NCI-H1417 treated with DMSO at 0.1 percent for 48 hours (cell line): ENCODE measurements around the gene MPZL1.
A peak's percentile ranks its signal among the peaks of the same experiment; 100 is the strongest.

ENCODE experiments used
- DNase-seq: peaks from one replicate; lab custom pipeline; 2025; lab: John Stamatoyannopoulos, UW

Gene MPZL1

DNA sequence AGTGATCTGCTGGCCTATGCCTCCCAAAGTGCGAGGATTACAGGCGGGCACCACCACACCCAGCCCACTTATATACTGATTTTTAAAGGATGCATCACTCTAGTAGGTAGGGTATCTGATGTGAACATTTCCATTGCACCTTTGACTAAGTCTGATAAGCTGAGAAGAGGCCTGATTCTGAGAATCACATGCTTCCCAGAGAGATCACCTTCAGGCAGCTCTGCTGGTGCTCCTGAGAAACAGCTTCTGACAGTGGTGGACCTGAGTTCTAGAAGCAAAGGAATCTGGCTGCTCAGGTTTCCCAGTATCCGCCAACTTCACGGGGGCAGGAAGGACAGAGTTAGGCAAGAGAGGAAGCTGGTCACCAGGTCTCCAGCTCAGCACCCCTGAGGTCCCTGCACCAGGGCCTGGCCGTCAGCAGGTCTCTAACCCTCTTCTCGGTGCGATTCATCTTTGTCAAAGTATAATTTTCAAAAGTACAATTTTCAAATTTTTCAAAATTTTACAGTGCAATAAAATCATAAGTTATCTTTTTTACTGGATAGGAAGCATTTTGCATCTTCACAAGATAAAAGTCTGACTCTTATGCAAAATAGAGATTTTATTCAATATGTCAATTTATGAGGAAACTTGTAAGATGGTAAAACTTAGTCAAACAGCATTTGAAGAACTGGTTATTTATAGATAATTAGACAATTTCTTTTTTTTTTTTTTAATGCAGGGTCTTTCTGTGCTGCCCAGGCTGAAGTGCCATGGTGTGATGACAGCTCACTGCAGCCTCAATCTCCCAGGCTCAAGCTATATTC, 25.8 kb upstream of the MPZL1 start:
- DNase-seq, result no peak

- DNase-seq, result no peak
Measured at GRCh38 chr1:167697667-167698141, 24.1 kb upstream of the MPZL1 start.

GRCh38 chr1:167698313-167698712, 23.5 kb upstream of the MPZL1 start:
- no peak for DNase-seq

GRCh38 chr1:167701510-167701909, 20.3 kb upstream of the MPZL1 start:
- DNase-seq, result no peak

DNA sequence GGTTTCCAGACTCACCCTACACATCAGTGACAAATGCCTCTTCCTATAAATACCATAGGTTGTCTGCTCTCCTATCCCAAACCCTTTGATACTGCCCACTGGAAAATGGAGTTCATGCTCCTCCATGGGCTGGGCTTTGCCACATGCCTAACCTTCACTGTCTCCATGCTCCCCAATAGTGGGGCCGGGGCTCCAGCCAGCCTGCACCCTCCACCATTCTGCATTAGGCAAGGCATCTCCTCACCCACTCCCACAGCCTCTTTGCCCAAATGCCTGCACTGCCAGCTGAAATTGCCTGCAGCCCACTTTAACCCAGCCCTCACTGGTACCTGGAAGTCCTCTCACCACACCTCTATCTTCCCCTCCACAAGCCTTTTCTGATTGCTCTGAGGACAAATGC, 18.2 kb upstream of the MPZL1 start:
- no peak for DNase-seq

- no peak for DNase-seq
Measured at GRCh38 chr1:167704715-167705114, 17.1 kb upstream of the MPZL1 start.

GRCh38 chr1:167705250-167705649, 16.5 kb upstream of the MPZL1 start:
- no peak for DNase-seq

DNA sequence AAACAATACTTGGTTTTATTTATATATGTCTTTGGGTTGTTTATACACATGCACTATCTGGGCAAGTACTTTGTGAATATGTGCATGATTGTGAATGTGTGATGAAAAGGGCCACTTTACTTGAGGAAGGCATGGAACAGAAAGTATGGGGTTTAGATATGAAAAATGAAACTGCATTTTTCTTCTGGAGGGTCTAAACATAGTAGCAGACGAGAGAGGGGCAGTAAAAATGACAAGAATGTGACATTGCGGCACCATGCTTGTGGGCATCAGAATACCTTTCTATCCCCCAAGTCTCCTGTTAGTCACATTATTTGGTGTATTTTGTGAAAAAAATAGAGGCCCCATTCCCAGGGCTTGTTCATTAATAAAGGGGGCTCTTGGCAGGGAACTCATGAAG, 15.4 kb upstream of the MPZL1 start:
- no peak for DNase-seq

GRCh38 chr1:167706931-167707877, 14.6 kb upstream of the MPZL1 start:
- DNase-seq, result no peak

GRCh38 chr1:167707942-167708341, 13.8 kb upstream of the MPZL1 start:
- DNase-seq, result no peak

DNA sequence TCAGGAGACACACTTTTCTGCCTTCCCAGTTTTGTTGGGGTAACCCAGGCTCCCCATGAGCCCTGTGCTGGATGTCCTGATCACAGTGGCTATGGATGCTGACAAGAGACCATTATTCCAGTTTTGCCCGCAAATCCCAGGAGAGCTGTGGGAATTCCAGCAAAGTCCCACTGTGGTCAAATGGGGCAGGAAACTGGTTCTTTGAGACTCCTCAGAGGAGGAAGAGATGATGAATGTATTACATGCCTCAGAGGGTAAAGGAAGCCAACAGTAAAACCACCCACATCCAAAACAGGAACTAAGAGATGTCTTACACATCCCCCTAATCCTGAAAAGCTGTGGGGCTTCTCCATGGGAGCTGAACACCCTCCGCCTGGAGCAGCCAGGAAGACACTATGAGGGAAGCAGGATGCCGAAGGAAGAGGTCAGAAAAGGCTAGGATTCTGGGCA, 12.8 kb upstream of the MPZL1 start:
- DNase-seq, result no peak

DNA sequence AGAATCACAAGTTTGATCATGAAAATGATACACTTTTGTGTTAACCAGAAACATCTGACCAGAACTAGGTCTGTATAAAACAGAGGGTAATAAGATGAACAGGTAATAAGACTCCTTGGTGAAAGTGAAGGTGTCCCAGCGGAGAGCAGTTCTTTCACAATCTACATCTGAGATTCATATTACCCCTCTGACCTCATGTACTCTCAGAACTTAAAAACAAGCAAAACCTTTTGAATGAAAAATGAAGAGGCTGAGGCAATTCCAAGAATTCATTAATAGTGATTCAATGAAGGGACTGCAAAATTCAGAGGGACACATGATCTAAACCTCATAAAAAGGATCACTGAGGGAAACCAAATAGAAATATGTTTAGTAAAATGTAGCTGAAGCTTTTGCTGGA, 10.9 kb upstream of the MPZL1 start:
- no peak for DNase-seq

GRCh38 chr1:167711797-167712196, 10.0 kb upstream of the MPZL1 start:
- DNase-seq, result no peak

DNA sequence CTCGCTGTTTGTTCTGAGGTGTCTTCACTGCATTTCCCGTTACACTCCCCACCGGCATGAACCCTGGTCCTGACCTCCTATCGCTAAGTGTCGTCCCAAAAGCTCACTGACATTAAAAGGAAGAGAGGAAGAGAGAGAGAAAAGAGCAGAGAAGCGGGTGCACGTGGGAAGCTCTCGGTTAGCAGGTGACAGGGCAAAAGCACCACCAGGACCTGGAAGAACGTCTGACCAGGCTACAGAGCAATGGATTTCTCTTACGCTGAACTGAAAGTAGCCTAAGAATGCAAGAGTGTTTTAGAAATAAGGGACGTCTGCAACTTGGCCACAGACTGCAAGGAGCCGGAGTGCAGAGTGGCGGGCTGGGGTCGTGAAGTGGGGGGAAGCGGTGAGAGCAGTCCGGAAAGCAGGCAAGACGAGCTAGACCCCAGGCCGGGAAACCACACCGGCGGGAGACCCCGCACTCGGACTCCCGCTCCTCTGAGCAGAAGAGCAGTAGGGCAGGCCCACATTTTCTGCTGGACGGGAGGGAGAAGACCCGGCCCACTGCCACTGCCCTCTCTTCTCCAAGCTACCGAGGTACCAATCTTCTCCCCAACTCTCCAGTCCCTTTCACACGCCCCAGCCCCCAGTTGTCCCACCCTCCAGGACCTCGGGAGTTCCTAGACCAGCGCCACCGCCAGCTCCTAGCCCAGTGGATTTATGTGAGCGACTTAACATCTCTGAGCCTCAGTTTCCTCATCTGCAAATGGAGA, 8.3 kb upstream of the MPZL1 start:
- no peak for DNase-seq

DNA sequence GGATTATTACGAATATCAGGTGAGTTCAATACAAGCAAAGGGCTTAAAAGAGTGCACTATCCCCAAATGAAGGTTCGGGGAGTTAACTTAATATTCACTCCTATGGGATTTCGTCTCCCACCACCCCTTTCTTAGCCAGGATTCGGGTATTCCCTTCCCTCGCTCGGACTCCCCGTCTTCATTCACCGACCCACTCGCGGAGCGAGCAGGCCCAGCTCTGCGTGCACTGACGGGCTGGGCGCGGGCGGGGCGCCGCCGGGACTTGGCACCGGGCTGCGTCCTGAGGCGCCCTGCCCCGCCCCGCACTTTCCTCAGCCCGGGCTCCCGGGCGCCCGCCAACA, 7.7 kb upstream of the MPZL1 start:
- no peak for DNase-seq

DNA sequence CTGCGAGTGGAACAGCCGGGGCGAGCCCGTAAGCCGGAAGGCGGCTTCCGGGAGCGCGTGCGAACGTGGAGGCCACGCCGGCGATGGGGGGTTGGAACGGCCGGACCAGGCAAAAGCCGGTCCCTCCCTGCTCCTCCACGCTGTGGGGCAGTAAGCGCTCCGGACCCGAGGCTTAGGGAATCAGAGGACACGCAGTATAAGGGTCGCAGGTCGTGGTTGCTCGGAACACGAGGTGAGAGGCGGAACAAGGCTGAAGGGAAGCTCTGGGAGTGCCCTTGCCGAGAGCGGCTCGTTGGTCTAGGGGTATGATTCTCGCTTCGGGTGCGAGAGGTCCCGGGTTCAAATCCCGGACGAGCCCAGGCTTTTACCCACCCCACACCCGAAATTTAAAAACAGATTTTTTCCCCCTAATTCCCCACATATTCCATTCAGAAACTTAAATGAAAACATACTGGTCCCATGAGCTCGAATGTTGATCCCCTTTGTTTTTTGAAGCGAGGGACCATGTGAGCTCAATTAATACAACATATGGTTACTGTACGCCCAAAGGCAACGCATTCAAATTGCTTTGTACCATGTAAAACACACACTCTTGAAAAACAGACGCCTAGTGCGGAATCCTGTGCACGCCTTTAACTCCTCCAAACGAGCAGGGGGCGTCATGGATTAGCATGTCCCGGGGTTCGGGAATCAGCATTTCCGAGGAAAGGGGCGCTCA, 7.2 kb upstream of the MPZL1 start:
- DNase-seq, result peak; percentile 38

GRCh38 chr1:167715157-167715999, 6.4 kb upstream of the MPZL1 start:
- DNase-seq, result peak; percentile 72

GRCh38 chr1:167716000-167716271, 5.8 kb upstream of the MPZL1 start:
- no peak for DNase-seq

DNA sequence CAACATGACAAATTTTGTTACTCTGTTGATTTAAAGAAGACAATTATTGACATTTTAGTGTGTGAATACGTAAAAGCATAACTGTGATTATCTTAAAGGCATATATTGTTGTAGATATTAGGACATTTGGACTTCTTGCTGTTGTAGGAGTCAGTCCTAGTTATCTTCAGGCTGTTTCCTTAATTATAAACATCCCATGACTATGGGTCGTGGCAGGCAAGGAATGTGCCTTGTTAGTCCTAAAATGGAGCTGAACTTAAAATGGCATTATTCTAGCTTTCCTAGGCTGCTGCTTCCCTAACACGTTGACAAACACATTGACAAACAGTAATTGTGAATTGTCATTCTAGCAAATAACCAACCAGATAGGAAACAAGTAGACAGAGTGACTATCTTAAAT, 4.4 kb upstream of the MPZL1 start:
- DNase-seq, result no peak

DNA sequence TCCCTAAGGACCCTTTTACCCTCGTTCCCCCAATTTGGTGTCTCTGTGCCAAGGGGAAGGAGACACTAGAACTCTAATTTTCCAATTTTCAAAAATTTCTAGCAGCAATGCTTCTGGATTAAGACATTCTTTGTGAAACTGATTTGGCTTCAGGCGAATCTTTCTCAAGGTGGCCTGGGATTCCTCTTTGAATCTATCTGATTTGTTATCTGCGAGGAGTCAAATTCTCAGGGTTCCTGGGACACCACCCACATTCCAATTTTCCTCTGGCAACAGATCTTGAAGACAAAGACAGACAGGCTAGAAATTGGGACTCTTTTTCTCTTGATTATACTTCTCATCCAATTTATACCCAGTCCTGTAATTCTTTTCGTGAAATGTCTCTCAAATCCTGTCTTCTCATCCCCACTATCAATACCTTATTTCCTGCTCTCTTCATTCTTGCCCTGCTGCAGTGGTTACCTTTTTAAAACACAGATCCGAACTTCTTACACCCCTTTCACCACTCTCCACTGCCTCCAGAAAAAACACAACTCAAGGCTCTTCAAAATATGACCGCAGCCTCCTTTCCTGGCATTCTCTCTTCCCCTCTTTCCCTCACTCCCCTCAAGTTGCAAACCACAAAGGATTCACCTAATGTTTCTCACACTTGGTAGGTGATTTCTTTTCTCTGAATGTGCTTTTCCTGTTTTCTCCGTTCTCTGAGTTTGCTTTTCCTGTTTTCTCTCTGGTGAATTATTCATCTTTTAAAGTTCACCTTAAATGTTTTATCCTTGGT, 2.7 kb upstream of the MPZL1 start:
- DNase-seq, result no peak
